Sigmoid colon (tissue), 7 donors: ENCODE measurements around the gene STK32B. TPM values are rescaled to one million over a fixed set of nuclear protein-coding genes. Genes with fewer than 3 reads are reported as not detected.

Experiments
- DNase-seq: peaks from one replicate; pipeline ENCODE4 v3.0.0-alpha.2; 2019
- H3K27ac ChIP-seq, 4 donors: fragments of 200-600 bp; sonication (generic); one replicate each; pipeline ENCODE4 v1.5.1; 2016 to 2019; ENCODE audit warnings: mild to moderate bottlenecking in 1 of 4
- H3K27me3 ChIP-seq, 3 donors: fragments of 200-600 bp; sonication (generic); one replicate each; pipeline ENCODE4 v1.5.1; 2019; ENCODE audit warnings: mild to moderate bottlenecking in 1 of 3
- H3K36me3 ChIP-seq, 4 donors: fragments of 200-600 bp; sonication (generic); one replicate each; pipeline ENCODE4 v1.5.1; 2016 to 2019
- H3K4me1 ChIP-seq, 4 donors: fragments of 200-600 bp; sonication (generic); one replicate each; pipeline ENCODE4 v1.5.1; 2017 to 2019
- H3K4me3 ChIP-seq, 4 donors: fragments of 200-600 bp; sonication (generic); one replicate each; pipeline ENCODE4 v1.5.1; 2017 to 2019; ENCODE audit warnings: mild to moderate bottlenecking in 2 of 4, moderate library complexity in 1 of 4
- H3K9me3 ChIP-seq, 4 donors: fragments of 200-600 bp in 3 of 4; sonication (generic) in 3 of 4; one replicate each; pipeline versions ENCODE4 v1.5.1 to v1.6.1; 2013 to 2019
- EP300 ChIP-seq, 4 donors: sonication (generic); formaldehyde crosslinking; IDR thresholded peaks; one replicate each; pipeline ENCODE4 v1.6.1; 2017; ENCODE audit warnings: antibody characterized with exemption in 4 of 4
- POLR2A ChIP-seq, 2 donors: fragments of 450-650 bp; IDR thresholded peaks; one replicate each; pipeline ENCODE4 v1.6.1; 2016; ENCODE audit warnings: antibody characterized with exemption in 2 of 2, mild to moderate bottlenecking in 2 of 2, moderate library complexity in 2 of 2
- POLR2AphosphoS5 ChIP-seq, 4 donors: sonication (generic); formaldehyde crosslinking; IDR thresholded peaks; one replicate each; pipeline ENCODE4 v1.6.1; 2017; ENCODE audit warnings: antibody characterized with exemption in 4 of 4
- WGBS, 2 donors: extraction: QIAGEN DNeasy Blood & Tissue Kit; methylation state at CpG; one replicate each; pipeline ENCODE4 v1.1.7; 2013; 5-methylcytosine and 5-hydroxymethylcytosine counted together
- intact Hi-C: fragments of 100-400 bp; cut with DNase I; formaldehyde crosslinking; loops from one replicate; pipeline ENCODE4 v1.15.1; 2023
- polyA plus RNA-seq, 3 donors: library from polyadenylated mRNA; stranded (reverse); fragments of 200-250 nt; gene quantifications; one replicate each; pipeline ENCODE4 v1.2.3, GENCODE V29; 2013
- total RNA-seq, 4 donors: library from RNA; depleted of rRNA; stranded (reverse); fragments of >200 nt; gene quantifications; one replicate each; pipeline ENCODE4 v1.1.0, GENCODE V29; 2016
- TF ChIP-seq, protein P1 (sequence below), 4 experiments: fragments of 450-650 bp in 3 of 4; fragments of 200-600 bp in 1 of 4; IDR thresholded peaks; one replicate each; pipeline ENCODE4 v1.5.1; 2016 to 2019; ENCODE audit warnings: antibody characterized with exemption in 4 of 4, mild to moderate bottlenecking in 3 of 4, moderate library complexity in 2 of 4
- donor health status: healthy with polysubstance abuse.
- donor health status: Bipolar disorder and iron deficiency.
- donor health status: healthy.

STK32B gene
- total and polyA plus RNA-seq, 7 donors, result 0.23 to 3.9 (median 1.8) TPM

DNA sequence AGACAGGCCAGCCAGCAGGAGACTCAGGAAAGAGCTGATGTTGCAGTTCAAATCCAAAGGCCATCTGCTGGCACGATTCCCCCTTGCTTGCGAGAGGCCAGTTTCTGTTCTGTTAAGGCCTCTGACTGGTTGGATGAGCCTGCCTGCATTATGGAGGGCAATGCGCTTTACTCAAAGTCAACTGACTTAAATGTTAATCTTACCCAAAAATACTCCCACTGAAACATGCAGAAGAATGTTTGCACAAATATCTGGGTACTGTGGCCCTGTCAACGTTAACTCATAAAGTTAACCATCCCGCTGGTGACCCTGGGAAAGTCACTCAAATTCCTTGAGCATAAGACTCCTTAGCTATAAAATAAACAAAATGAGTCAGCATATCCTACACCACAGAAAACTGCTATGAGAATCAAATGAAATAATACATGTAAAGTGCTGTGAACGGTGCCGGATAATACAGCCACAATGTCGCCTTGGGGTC lies 330.7 kb downstream of the STK32B start:
- intact Hi-C loops, result no loop called here
- DNase-seq, result no peak
- WGBS, 2 donors, result 79 to 86% methylated on average over 8 of the region's 8 CpGs

DNA sequence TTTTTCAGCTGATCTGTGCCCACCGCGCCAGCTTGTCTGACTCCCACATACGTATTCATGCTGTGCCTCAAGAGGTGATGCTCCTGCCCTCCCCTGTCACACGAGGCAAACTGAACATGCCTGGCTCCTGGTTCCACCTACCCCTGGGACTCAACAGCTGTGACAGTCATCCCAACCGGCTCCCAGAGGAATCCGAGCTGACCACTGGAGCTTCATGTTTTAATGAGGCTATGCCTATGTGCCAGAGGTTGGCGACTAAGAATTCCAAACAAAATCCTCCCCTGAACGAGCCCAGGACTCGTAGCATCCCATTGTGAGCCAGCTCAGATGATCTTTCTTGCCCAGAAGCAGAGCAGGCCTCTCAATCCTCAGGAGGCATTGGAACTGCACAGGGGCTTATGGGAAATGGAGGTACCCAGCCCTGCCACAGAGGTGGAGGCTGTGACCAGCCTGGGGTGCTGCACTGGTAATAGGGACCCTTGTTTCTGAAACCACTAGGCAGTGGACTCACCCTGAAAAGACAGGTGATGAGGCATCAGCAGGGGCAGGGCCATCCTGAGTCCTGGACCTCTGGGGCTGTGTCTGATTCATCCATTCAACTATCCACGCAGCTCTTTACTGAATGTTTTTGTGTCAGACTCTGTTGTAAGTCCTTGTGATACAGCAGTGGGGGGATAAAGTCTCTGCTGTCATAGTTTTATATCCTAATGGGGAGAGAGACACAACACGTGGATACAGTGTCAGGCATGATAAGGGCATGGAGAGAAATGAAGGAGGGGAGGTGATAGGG lies 332.1 kb downstream of the STK32B start:
- 84 to 90% methylated on average over 11 of the region's 11 CpGs for WGBS, 2 donors
- H3K27ac ChIP-seq, result no peak overlapping the region

More for the DNA sequence above, 330.7 kb downstream of the STK32B start:
- H3K4me3 ChIP-seq, result no peak overlapping the region
- TF ChIP-seq POLR2AphosphoS5 (IDR thresholded peaks at IDR 0.05) (no peak), POLR2A (IDR thresholded peaks at IDR 0.05) (no peak), EP300 (IDR thresholded peaks at IDR 0.05) (no peak)
- TF ChIP-seq, protein P1, sequence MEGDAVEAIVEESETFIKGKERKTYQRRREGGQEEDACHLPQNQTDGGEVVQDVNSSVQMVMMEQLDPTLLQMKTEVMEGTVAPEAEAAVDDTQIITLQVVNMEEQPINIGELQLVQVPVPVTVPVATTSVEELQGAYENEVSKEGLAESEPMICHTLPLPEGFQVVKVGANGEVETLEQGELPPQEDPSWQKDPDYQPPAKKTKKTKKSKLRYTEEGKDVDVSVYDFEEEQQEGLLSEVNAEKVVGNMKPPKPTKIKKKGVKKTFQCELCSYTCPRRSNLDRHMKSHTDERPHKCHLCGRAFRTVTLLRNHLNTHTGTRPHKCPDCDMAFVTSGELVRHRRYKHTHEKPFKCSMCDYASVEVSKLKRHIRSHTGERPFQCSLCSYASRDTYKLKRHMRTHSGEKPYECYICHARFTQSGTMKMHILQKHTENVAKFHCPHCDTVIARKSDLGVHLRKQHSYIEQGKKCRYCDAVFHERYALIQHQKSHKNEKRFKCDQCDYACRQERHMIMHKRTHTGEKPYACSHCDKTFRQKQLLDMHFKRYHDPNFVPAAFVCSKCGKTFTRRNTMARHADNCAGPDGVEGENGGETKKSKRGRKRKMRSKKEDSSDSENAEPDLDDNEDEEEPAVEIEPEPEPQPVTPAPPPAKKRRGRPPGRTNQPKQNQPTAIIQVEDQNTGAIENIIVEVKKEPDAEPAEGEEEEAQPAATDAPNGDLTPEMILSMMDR (IDR thresholded peaks at IDR 0.05), result no peak
- no peak overlapping the region for H3K27ac ChIP-seq
- H3K4me1 ChIP-seq, result no peaks in the 10 kb centered on the region
- H3K9me3 ChIP-seq, result no peaks in the 10 kb centered on the region
- H3K36me3 ChIP-seq, result no peaks in the 10 kb centered on the region
- no peaks in the 10 kb centered on the region for H3K27me3 ChIP-seq

DNA sequence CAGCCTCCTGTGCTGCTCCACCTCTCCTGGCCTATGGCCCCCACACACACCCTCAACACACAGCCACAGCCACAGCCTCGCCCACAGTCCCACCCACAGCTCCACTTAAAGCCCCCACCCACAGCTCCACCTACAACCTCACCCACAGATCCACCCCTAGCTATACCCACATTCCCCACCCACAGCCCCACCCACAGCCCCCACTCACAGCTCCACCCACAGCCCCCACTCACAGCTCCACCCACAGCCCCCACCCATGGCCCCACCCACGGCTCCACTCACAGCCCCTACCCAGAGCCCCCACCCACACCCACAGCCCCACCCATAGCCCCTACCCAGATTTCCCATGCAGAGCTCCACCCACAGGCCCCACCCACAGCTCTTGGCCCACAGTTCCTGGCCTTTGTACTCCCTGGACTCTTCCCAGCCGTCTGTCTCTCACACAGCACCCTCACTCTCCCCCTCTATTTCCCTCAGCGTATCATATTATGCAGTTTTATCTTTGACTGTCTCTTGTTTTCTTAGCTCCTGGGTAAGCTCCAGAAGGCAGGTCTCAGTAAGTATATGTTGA lies 334.5 kb downstream of the STK32B start:
- intact Hi-C loops, result no loop called here
- Histone ChIP-seq H3K27me3 (no peaks in the 10 kb centered on the region), H3K9me3 (no peaks in the 10 kb centered on the region), H3K4me3 (no peak overlapping the region), H3K36me3 (no peaks in the 10 kb centered on the region), H3K4me1 (no peaks in the 10 kb centered on the region), H3K27ac (no peak overlapping the region)
- DNase-seq, result no peak
- TF ChIP-seq, protein P1 (IDR thresholded peaks at IDR 0.05), result no peak
- TF ChIP-seq POLR2A (IDR thresholded peaks at IDR 0.05) (no peak), POLR2AphosphoS5 (IDR thresholded peaks at IDR 0.05) (no peak), EP300 (IDR thresholded peaks at IDR 0.05) (no peak)
- 18 to 53% methylated on average over 4 of the region's 4 CpGs for WGBS, 2 donors

More for the DNA sequence above, 332.1 kb downstream of the STK32B start:
- Histone ChIP-seq H3K9me3 (no peaks in the 10 kb centered on the region), H3K4me1 (no peaks in the 10 kb centered on the region), H3K4me3 (no peak overlapping the region), H3K27me3 (no peaks in the 10 kb centered on the region), H3K36me3 (no peaks in the 10 kb centered on the region)
- no peak for DNase-seq
- no peak for TF ChIP-seq POLR2A (IDR thresholded peaks at IDR 0.05)
- TF ChIP-seq, protein P1 (IDR thresholded peaks at IDR 0.05), result no peak
- TF ChIP-seq EP300 (IDR thresholded peaks at IDR 0.05), result no peak
- no peak for TF ChIP-seq POLR2AphosphoS5 (IDR thresholded peaks at IDR 0.05)
- intact Hi-C loops, result no loop called here

DNA sequence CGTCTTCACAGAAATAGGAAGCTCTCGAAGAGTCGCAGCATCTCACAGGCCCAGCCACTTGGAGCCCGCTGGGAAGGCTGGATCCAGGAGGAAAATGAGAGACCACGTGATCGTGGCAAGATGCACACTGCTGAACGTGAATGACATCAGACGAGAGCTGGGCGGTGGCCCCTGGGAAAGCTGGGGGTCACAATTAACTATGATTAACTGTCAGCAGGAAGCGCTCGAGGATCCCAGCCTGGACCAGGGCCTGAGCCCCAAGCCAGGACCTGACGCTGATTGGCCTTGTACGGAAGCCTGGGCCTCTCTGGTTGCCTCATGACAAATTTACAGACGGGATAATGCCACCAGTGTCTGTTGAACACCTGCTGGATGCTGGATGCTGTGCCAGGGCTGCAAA lies 335.6 kb downstream of the STK32B start:
- intact Hi-C loops, result no loop called here
- WGBS, 2 donors, result 95 to 96% methylated on average over 14 of the region's 14 CpGs
- H3K4me1 ChIP-seq, result no peaks in the 10 kb centered on the region

More for the DNA sequence above, 335.6 kb downstream of the STK32B start:
- no peaks in the 10 kb centered on the region for H3K27me3 ChIP-seq
- H3K9me3 ChIP-seq, result no peaks in the 10 kb centered on the region
- no peaks in the 10 kb centered on the region for H3K36me3 ChIP-seq
- no peak overlapping the region for H3K4me3 ChIP-seq
- no peak for TF ChIP-seq POLR2A (IDR thresholded peaks at IDR 0.05)
- TF ChIP-seq, protein P1 (IDR thresholded peaks at IDR 0.05), result no peak
- no peak for TF ChIP-seq POLR2AphosphoS5 (IDR thresholded peaks at IDR 0.05)
- TF ChIP-seq EP300 (IDR thresholded peaks at IDR 0.05), result no peak
- H3K27ac ChIP-seq, result no peak overlapping the region
- no peak for DNase-seq
